HCT116 (cell line): ENCODE measurements around the gene PTN. TPM values are rescaled to one million over a fixed set of nuclear protein-coding genes. Genes with fewer than 3 reads are reported as not detected.

Source experiments
- ATAC-seq: fragments of 200-7000 bp; cut with Tn5 transposase; 2 replicates; pipeline ENCODE4 v1.9.1; 2020; ENCODE audit warnings: mild to moderate bottlenecking, moderate library complexity
- BruUV-seq: library from RNA; stranded (reverse); fragments of 400-500 nt; replicated peaks from 2 replicates; lab custom pipeline; 2021; lab: Mats Ljungman, UMichigan
- CTCF ChIA-PET: fragments of 300-600 bp; sonication (Branson Sonifier 250); formaldehyde crosslinking; loops from one replicate; lab custom pipeline; 2021; ENCODE audit warnings: antibody characterized with exemption; lab: Charles Lee
- POLR2A ChIA-PET: fragments of 300-600, 350-600 bp; sonication (Branson Sonifier 250); formaldehyde crosslinking; loops from one replicate; lab custom pipeline; 2021; ENCODE audit warnings: antibody characterized with exemption; lab: Charles Lee
- RAD21 ChIA-PET, 2 experiments: fragments of 300-600 bp; sonication (Branson Sonifier 250); formaldehyde crosslinking; loops; one replicate each; lab custom pipeline; 2023; ENCODE audit warnings: low total read pairs in 2 of 2; ENCODE audit not compliant: uncharacterized antibody in 2 of 2, unreplicated experiment in 2 of 2, low non-redundant PET in 1 of 2; lab: Charles Lee
- DNase-seq: peaks from one replicate; pipeline ENCODE4 v3.0.0-alpha.2; 2010; ENCODE audit warnings: low read depth, low spot score
- H2AFZ ChIP-seq: fragments of 200-600 bp; shearing (Covaris generic), sonication (generic); 2 replicates; pipeline ENCODE4 v1.6.1; 2017; ENCODE audit warnings: low read depth, mixed run types, mixed read lengths, antibody characterized with exemption, low read length; ENCODE audit not compliant: poor library complexity, severe bottlenecking
- H3K27ac ChIP-seq: 2 replicates; pipeline ENCODE4 v1.5.1; 2012; ENCODE audit warnings: low read depth, low read length
- H3K27me3 ChIP-seq: fragments of 200-600 bp; sonication (generic); 2 replicates; pipeline ENCODE4 v1.6.1; 2016; ENCODE audit warnings: mixed run types, low read length, mixed read lengths; ENCODE audit not compliant: insufficient read depth
- H3K36me3 ChIP-seq, 2 experiments: fragments of 200-500 bp in 1 of 2; fragments of 200-600 bp in 1 of 2; sonication (Bioruptor generic) in 1 of 2; sonication (generic) in 1 of 2; 2 replicates each; pipeline versions ENCODE4 v1.5.1 to v1.6.1; 2014 to 2016; ENCODE audit warnings: low read length in 2 of 2, inconsistent platforms in 1 of 2, mixed read lengths in 1 of 2, mixed run types in 1 of 2; ENCODE audit not compliant: insufficient read depth in 2 of 2, control insufficient read depth in 1 of 2
- H3K4me1 ChIP-seq, 2 experiments: fragments of 200-600 bp in 1 of 2; sonication (generic) in 1 of 2; 2 replicates each; pipeline versions ENCODE4 v1.5.1 to v1.6.1; 2012 to 2017; ENCODE audit warnings: low read length in 2 of 2, inconsistent platforms in 1 of 2, mild to moderate bottlenecking in 1 of 2, mixed read lengths in 1 of 2, mixed run types in 1 of 2, moderate library complexity in 1 of 2; ENCODE audit not compliant: insufficient read depth in 2 of 2, control insufficient read depth in 1 of 2
- H3K4me2 ChIP-seq: fragments of 200-600 bp; sonication (generic); 2 replicates; pipeline ENCODE4 v1.6.1; 2017; ENCODE audit warnings: mixed run types, low read length, mixed read lengths
- H3K4me3 ChIP-seq, 2 experiments: fragments of 200-600 bp in 1 of 2; sonication (generic) in 1 of 2; replicated peaks in 1 of 2; 2 replicates each; pipeline ENCODE4 v1.5.1; 2011 to 2016; ENCODE audit warnings: low read length in 2 of 2, control low read depth in 1 of 2, low read depth in 1 of 2, mild to moderate bottlenecking in 1 of 2, mixed read lengths in 1 of 2, mixed run types in 1 of 2
- H3K79me2 ChIP-seq: fragments of 200-600 bp; sonication (generic); 2 replicates; pipeline ENCODE4 v1.6.1; 2017; ENCODE audit warnings: mild to moderate bottlenecking, mixed run types, low read length, moderate library complexity, mixed read lengths; ENCODE audit not compliant: insufficient read depth
- H3K9ac ChIP-seq: fragments of 200-600 bp; sonication (generic); 2 replicates; pipeline ENCODE4 v1.6.1; 2016; ENCODE audit warnings: low read length, mixed read lengths
- H3K9me2 ChIP-seq: fragments of 200-600 bp; sonication (generic), shearing (Covaris generic); 2 replicates; pipeline ENCODE4 v1.6.1; 2017; ENCODE audit warnings: mixed run types, mild to moderate bottlenecking, moderate library complexity; ENCODE audit not compliant: insufficient read depth
- H3K9me3 ChIP-seq, 2 experiments: fragments of 200-500 bp in 1 of 2; fragments of 200-600 bp in 1 of 2; sonication (Bioruptor generic) in 1 of 2; sonication (generic) in 1 of 2; 2 replicates each; pipeline ENCODE4 v1.6.1; 2014 to 2017; ENCODE audit warnings: low read length in 2 of 2, mixed read lengths in 2 of 2, inconsistent platforms in 1 of 2, low read depth in 1 of 2, mild to moderate bottlenecking in 1 of 2, mixed run types in 1 of 2, moderate library complexity in 1 of 2; ENCODE audit not compliant: control insufficient read depth in 1 of 2, insufficient read depth in 1 of 2
- H4K20me1 ChIP-seq: fragments of 200-600 bp; sonication (generic), shearing (Covaris generic); 2 replicates; pipeline ENCODE4 v1.6.1; 2017; ENCODE audit warnings: mixed run types, mild to moderate bottlenecking, moderate library complexity; ENCODE audit not compliant: insufficient read depth
- ELF1 ChIP-seq: IDR thresholded peaks from 2 replicates; pipeline ENCODE4 v1.6.1; 2012; ENCODE audit warnings: low read depth, borderline replicate concordance
- FOSL1 ChIP-seq: IDR thresholded peaks from 2 replicates; pipeline ENCODE4 v1.6.1; 2012; ENCODE audit warnings: low read depth
- JUND ChIP-seq: IDR thresholded peaks from 2 replicates; pipeline ENCODE4 v1.6.1; 2012
- POLR2A ChIP-seq: IDR thresholded peaks from 2 replicates; pipeline ENCODE4 v1.7.0; 2011; ENCODE audit warnings: borderline replicate concordance; ENCODE audit not compliant: insufficient read depth, insufficient read length; ENCODE audit errors: extremely low read depth
- SIN3A ChIP-seq: IDR thresholded peaks from 2 replicates; pipeline ENCODE4 v1.6.1; 2012; ENCODE audit warnings: low read depth
- intact Hi-C: fragments of 100-400 bp; cut with micrococcal nuclease; formaldehyde crosslinking; loops from 2 replicates; pipeline ENCODE4 v1.10.0; 2022
- total RNA-seq: library from RNA; stranded (reverse); gene quantifications from one replicate; pipeline ENCODE4 v1.2.1, GENCODE V29; 2021; ENCODE audit not compliant: unreplicated experiment
- TF ChIP-seq, protein P1 (sequence below), 3 experiments: fragments of 200-600 bp in 1 of 3; sonication (generic) in 1 of 3; IDR thresholded peaks in 2 of 3; conservative IDR thresholded peaks in 1 of 3; 2 replicates each; pipeline ENCODE4 v1.5.1; 2012 to 2017; ENCODE audit warnings: low read depth in 2 of 3, low read length in 2 of 3, antibody characterized with exemption in 1 of 3, borderline replicate concordance in 1 of 3, control low read depth in 1 of 3, mild to moderate bottlenecking in 1 of 3, mixed read lengths in 1 of 3, mixed run types in 1 of 3, moderate library complexity in 1 of 3; ENCODE audit not compliant: insufficient read depth in 1 of 3
- TF ChIP-seq, protein P2 (sequence below): IDR thresholded peaks from 2 replicates; pipeline ENCODE4 v1.6.1; 2011; ENCODE audit warnings: mild to moderate bottlenecking, low read length, moderate library complexity; ENCODE audit not compliant: insufficient replicate concordance; ENCODE audit errors: extremely low read depth

Gene PTN
- total RNA-seq, 1 experiment from 2014 or later, result not detected

DNA sequence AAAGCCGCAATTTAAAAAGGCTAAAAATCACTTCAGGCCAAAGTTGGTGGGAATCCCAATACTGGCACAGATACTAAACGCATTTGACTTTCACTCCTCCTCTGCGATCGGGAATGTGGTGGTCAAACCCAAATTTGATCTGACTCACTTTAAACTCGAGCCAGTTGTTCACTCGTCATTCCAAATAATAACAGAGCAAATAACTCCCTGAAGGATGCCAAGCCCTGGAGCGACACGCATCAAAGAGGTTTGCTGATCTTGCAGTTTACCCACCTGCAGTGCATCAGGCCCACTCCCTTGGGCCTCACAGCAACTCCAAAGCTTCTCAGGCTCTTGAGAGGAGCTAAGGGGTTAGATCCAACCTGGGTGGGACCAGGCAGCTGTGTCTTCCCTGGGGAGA lies 12.2 kb downstream of the PTN start:
- H3K27ac ChIP-seq, result no peak overlapping the region
- H3K4me1 ChIP-seq, result no peaks in the 10 kb centered on the region
- DNase-seq, result no peak
- ChIA-PET POLR2A (no interaction called here), CTCF (no interaction called here), RAD21 (no interaction called here)
- no peaks in the 10 kb centered on the region for H3K27me3 ChIP-seq
- peaks cover 0 to 4% of the 10 kb centered on the region in 2 experiments; a peak in 2 of 4 replicates for H3K9me3 ChIP-seq
- no peak overlapping the region for H3K4me3 ChIP-seq
- no peak overlapping the region for H2AFZ ChIP-seq
- no peaks in the 10 kb centered on the region for H3K36me3 ChIP-seq
- no peak for TF ChIP-seq SIN3A
- H3K4me2 ChIP-seq, result no peak overlapping the region
- BruUV-seq, result no TSS peak
- H3K9ac ChIP-seq, result no peak overlapping the region
- no peaks in the 10 kb centered on the region for H4K20me1 ChIP-seq
- ATAC-seq, result no peak
- H3K79me2 ChIP-seq, result no peaks in the 10 kb centered on the region
- intact Hi-C loops, result no loop called here
- no peaks in the 10 kb centered on the region for H3K9me2 ChIP-seq

GRCh38 chr7:137329411-137329810 lies 14.1 kb downstream of the PTN start:
- no peaks in the 10 kb centered on the region; a peak in 2 of 4 replicates for H3K9me3 ChIP-seq
- intact Hi-C loops, result no loop called here
- H3K4me3 ChIP-seq, result no peak overlapping the region
- no TSS peak for BruUV-seq
- no peaks in the 10 kb centered on the region for H3K4me1 ChIP-seq
- H2AFZ ChIP-seq, result no peak overlapping the region
- ATAC-seq (no peak), DNase-seq (no peak)
- H3K27ac ChIP-seq, result no peak overlapping the region
- H4K20me1 ChIP-seq, result no peaks in the 10 kb centered on the region
- H3K27me3 ChIP-seq, result no peaks in the 10 kb centered on the region
- TF ChIP-seq, protein P1, sequence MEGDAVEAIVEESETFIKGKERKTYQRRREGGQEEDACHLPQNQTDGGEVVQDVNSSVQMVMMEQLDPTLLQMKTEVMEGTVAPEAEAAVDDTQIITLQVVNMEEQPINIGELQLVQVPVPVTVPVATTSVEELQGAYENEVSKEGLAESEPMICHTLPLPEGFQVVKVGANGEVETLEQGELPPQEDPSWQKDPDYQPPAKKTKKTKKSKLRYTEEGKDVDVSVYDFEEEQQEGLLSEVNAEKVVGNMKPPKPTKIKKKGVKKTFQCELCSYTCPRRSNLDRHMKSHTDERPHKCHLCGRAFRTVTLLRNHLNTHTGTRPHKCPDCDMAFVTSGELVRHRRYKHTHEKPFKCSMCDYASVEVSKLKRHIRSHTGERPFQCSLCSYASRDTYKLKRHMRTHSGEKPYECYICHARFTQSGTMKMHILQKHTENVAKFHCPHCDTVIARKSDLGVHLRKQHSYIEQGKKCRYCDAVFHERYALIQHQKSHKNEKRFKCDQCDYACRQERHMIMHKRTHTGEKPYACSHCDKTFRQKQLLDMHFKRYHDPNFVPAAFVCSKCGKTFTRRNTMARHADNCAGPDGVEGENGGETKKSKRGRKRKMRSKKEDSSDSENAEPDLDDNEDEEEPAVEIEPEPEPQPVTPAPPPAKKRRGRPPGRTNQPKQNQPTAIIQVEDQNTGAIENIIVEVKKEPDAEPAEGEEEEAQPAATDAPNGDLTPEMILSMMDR (IDR thresholded peaks at IDR 0.05 in 2 of 3, conservative IDR thresholded peaks at IDR 0.05 in 1 of 3; ENCODE audit: borderline replicate concordance in 1 of 3, insufficient read depth in 1 of 3, low read depth in 2 of 3, low read length in 2 of 3), result no peak
- TF ChIP-seq JUND (no peak), ELF1 (no peak), POLR2A (no peak), FOSL1 (no peak)
- TF ChIP-seq, protein P2, sequence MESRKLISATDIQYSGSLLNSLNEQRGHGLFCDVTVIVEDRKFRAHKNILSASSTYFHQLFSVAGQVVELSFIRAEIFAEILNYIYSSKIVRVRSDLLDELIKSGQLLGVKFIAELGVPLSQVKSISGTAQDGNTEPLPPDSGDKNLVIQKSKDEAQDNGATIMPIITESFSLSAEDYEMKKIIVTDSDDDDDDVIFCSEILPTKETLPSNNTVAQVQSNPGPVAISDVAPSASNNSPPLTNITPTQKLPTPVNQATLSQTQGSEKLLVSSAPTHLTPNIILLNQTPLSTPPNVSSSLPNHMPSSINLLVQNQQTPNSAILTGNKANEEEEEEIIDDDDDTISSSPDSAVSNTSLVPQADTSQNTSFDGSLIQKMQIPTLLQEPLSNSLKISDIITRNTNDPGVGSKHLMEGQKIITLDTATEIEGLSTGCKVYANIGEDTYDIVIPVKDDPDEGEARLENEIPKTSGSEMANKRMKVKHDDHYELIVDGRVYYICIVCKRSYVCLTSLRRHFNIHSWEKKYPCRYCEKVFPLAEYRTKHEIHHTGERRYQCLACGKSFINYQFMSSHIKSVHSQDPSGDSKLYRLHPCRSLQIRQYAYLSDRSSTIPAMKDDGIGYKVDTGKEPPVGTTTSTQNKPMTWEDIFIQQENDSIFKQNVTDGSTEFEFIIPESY, result no peak
- H3K4me2 ChIP-seq, result no peak overlapping the region
- no peaks in the 10 kb centered on the region for H3K9me2 ChIP-seq
- CTCF ChIA-PET, result no interaction called here
- POLR2A ChIA-PET, result no interaction called here
- H3K79me2 ChIP-seq, result no peaks in the 10 kb centered on the region
- H3K36me3 ChIP-seq, result no peaks in the 10 kb centered on the region
- H3K9ac ChIP-seq, result no peak overlapping the region
- RAD21 ChIA-PET, result no interaction called here
